NCI-H526 treated with DMSO at 0.1 percent for 48 hours (cell line): ENCODE results near the gene ZNF610.
"Not testable (repeated sequence)": the region's sequence is repeated elsewhere in the genome, so short reads cannot be mapped to it uniquely, and the experiment has no call there.

Experiments used
- DNase-seq: peaks from one replicate; lab custom pipeline; 2025; lab: John Stamatoyannopoulos, UW

The ZNF610 gene

GRCh38 chr19:52336117-52336790 lies at the start of gene ZNF610:
ZNF610 (plus strand) TSS chr19:52336243; CDS start chr19:52349173, 12,930 bp downstream.
- DNase-seq, result peak; percentile 70

- DNase-seq, result no peak
Observed at GRCh38 chr19:52286256-52286655, 49.8 kb upstream of the ZNF610 start.

GRCh38 chr19:52291781-52292180 lies 44.3 kb upstream of the ZNF610 start:
- no peak for DNase-seq

- not testable (repeated sequence) for DNase-seq
Observed at GRCh38 chr19:52292946-52293345, 43.1 kb upstream of the ZNF610 start.

- no peak for DNase-seq
Observed at GRCh38 chr19:52296400-52296772, 39.7 kb upstream of the ZNF610 start.

GRCh38 chr19:52296773-52297600 lies 39.1 kb upstream of the ZNF610 start, which contains the start of gene ZNF480:
ZNF480 (plus strand) TSS chr19:52297169; CDS start chr19:52300413, 3,244 bp downstream.
- peak; percentile 69 for DNase-seq

- no peak for DNase-seq
Observed at GRCh38 chr19:52297601-52298364, 38.3 kb upstream of the ZNF610 start.

- DNase-seq, result no peak
Observed at GRCh38 chr19:52307275-52307674, 28.8 kb upstream of the ZNF610 start.

- DNase-seq, result no peak
Observed at GRCh38 chr19:52322429-52322828, 13.6 kb upstream of the ZNF610 start.

- no peak for DNase-seq
Observed at GRCh38 chr19:52331757-52332156, 4.3 kb upstream of the ZNF610 start.

- no peak for DNase-seq
Observed at GRCh38 chr19:52335768-52336116, 301 bp upstream of the ZNF610 start.

GRCh38 chr19:52336791-52337381 lies 843 bp downstream of the ZNF610 start:
- DNase-seq, result no peak

- not testable (repeated sequence) for DNase-seq
Observed at GRCh38 chr19:52339022-52339421, 3.0 kb downstream of the ZNF610 start.

- DNase-seq, result peak; percentile 39
Observed at GRCh38 chr19:52343548-52343947, 7.5 kb downstream of the ZNF610 start.

- no peak for DNase-seq
Observed at GRCh38 chr19:52345162-52345561, 9.1 kb downstream of the ZNF610 start.

GRCh38 chr19:52351512-52351911 lies 15.5 kb downstream of the ZNF610 start:
- no peak for DNase-seq

- no peak for DNase-seq
Observed at GRCh38 chr19:52366414-52366824, 30.4 kb downstream of the ZNF610 start.

GRCh38 chr19:52369559-52370340 lies 33.7 kb downstream of the ZNF610 start, which contains the start of gene ZNF880:
ZNF880 (plus strand) TSS chr19:52369923; CDS start chr19:52369966, 43 bp downstream.
- peak; percentile 55 for DNase-seq

GRCh38 chr19:52370341-52370710 lies 34.3 kb downstream of the ZNF610 start:
- DNase-seq, result no peak

GRCh38 chr19:52391135-52391534 lies 55.1 kb downstream of the ZNF610 start:
- DNase-seq, result no peak
